SHP77 (cell line): ENCODE results near the gene TTBK1.

ENCODE experiments used
- DNase-seq, 2 experiments: peaks; one replicate each; lab custom pipeline; 2025; lab: John Stamatoyannopoulos, UW

The TTBK1 gene

DNA sequence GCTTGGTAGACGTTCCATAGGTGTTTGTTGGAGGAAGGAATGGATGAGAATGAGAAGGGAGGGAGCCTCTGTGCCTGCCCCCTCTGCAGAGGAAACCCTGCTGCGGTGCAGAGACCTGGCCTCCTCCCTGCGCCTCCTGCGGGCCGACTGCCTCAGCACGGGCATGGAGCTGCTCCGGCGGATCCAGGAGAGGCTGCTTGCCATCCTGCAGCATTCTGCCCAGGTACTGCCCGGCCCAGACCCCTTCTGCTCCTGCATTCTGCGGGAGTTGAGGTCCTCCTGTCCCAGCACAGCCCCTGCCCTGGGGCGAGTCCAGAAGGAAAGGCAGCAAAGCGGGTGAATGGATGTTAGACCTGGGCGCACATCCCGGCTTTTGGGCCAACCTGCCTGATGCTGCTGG lies 20.1 kb upstream of the TTBK1 start:
- no peak for DNase-seq

DNA sequence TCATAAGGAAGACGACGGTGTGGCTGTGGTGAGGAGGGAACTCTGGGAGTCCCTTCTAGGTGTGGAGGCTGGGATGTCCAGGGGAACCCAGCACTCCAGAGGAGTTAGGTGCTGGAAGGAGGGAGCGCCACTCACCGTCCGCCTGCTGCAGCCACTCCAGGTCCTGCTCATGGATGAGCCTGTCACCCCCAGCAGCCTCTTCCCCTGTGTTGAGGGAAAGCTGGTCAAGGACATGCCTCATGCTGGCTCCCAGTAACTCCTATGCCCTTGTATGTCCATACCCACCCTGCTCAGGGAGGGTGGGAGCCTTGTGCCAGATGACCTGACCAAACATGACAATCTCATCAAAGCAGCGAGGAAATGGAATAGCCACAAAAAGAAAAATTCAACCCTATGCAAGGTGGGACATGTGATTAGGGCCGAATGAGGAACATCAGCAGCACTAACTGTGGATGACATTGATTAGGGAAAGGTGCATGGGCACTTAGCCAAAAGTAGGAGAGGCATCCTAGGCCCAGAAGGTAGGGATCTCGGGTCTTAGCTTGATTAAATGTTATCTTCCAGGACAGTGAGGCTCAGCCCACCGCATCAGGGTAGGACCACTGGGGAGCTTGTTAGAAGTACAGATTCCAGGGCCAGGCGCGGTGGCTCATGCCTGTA lies 17.0 kb upstream of the TTBK1 start:
- DNase-seq: no peak

- peak; percentile 33 to 58 for DNase-seq
These were observed 14.1 kb upstream of the TTBK1 start, which contains the start of gene DNPH1 for GRCh38 chr6:43228951-43229802. DNPH1 (minus strand) TSS chr6:43229481; CDS start chr6:43229456, 25 bp downstream.

DNA sequence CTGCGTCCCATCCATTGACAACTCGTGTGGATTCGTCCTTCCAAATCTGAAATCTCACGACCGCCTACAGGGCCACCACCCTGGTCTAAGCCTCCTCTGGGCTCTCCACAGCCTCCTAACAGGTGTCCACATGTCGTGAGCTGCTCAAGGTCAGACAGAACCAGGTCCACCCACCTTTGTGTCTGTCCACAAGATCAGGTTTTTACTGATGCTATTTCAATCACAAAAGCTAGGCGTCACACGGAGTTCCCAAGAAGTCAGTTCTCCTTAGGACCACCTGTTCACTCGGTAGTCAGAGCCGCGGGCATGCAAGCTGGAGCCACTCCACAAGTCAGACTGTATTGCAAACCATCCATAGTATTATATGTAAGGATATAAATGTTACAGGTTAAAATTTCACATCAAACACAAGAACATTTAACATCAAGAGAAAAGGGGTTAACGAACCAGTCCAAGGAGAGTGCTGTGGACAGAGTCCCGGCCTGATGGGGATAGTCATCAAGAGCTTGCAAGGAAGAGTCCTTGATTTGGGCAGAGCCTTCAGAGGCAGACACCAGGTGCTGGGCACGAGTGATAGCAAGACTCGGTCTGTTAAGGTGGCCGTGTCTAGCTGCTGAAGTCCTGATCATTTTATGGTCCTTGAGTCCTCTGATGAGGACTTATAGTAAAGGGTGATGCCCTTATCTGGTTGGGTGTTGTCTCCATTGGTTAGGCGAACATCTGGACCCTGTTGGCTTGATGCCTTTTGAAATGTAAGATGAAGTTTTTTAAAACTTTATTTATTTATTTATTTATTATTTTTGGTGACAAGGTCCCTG lies 13.3 kb upstream of the TTBK1 start:
- no peak for DNase-seq

DNA sequence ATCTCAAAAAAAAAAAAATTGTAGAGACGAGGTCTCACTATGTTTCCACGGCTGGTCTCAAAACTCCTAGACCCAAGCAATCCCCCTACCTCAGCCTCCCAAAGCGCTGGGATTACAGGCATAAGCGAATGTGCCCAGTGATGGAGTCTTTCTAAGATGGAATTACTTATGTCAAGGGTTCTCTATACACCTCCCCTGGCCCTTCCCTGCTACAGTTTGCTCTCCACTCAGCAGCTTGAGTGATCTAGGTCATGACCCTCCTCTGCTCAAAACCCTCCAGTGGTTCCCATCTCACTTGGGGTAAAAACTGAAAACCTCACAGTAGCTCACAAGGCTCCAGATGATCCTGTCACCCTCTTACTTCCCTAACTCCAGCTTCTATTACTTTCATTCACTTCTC lies 12.2 kb upstream of the TTBK1 start:
- DNase-seq: no peak

DNA sequence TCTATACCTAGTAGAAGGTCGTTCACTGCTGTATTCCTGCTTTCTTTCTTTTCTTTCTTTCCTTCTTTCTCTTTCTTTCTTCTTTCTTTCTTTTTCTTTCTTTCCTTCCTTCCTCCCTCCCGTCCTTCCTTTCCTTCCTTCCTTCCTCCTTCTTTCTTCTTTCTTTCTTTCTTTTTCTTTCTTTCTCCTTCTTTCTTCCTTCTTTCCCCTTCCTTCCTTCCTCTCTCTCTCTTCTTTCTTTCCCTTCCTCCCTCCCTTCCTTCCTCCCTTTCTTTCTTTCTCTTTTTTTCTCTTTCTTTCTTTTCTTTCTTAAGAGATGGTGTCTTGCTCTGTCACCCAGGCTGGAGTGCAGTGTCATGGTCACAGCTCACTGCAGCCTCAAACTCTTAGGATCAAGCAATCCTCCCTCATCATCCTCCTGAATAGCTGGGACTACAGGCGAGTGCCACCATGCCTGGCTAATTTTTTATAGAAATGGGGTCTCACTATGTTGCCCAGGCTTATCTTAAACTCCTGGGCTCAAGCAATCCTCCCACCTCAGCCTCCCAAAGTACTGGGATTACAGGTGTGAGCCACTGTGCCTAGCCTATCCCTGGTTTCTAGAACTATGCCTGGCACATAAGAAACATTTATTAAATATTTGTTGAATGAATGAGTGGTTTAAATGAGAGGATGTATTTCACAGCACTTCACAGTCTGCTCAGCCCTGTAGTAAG lies 11.4 kb upstream of the TTBK1 start:
- no peak for DNase-seq

GRCh38 chr6:43235841-43236240 lies 7.4 kb upstream of the TTBK1 start:
- no peak for DNase-seq

GRCh38 chr6:43239054-43239453 lies 4.2 kb upstream of the TTBK1 start:
- no peak for DNase-seq

DNA sequence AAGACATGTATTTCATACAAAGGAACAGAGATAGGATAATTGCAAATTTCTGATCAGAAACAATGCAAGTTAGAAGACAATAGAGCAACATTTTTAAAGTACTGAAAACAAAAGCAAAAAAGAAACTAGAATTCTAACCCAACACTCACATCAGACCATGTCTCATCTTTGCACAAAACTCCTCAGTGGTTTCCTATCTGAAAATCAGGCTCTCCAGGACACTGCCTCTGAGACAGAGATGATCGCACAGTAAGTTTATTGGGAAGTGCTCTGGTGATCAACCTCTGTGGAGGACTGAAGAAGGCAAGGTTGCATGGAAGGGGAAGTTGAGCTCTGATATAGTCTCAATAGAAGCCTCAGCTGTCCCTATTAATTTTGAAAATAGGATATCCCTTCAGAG lies 2.3 kb upstream of the TTBK1 start:
- no peak for DNase-seq

DNA sequence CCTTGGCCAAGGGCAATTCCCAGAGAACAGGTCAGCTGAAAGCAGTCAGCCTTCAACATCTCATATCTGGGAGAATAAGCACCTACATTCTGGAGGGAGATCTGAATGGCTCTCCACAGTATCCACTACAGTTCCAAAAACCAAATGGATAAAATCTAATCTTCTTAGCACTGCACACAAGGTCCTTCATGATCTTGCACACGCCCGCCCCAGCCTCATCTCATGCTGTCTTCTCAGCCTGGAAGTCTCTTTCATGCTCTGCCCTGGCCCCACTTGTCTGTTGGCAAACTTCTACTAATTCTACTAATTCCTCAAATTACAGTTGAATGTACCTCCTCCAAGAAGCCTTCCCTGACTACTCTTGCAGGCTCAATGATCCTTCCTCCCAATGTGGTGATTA lies 1.8 kb upstream of the TTBK1 start:
- DNase-seq: no peak

- no peak for DNase-seq
These were observed 512 bp downstream of the TTBK1 start for GRCh38 chr6:43243664-43244321.

- DNase-seq: peak; percentile 92 to 94
These were observed 3.2 kb downstream of the TTBK1 start for GRCh38 chr6:43246301-43247113.

GRCh38 chr6:43247114-43247999 lies 4.1 kb downstream of the TTBK1 start:
- DNase-seq: peak; percentile 92 to 94

- no peak for DNase-seq
These were observed 4.8 kb downstream of the TTBK1 start for GRCh38 chr6:43248101-43248500.

GRCh38 chr6:43248791-43249190 lies 5.5 kb downstream of the TTBK1 start:
- no peak for DNase-seq

- no peak for DNase-seq
These were observed 7.7 kb downstream of the TTBK1 start for GRCh38 chr6:43250992-43251373.

DNA sequence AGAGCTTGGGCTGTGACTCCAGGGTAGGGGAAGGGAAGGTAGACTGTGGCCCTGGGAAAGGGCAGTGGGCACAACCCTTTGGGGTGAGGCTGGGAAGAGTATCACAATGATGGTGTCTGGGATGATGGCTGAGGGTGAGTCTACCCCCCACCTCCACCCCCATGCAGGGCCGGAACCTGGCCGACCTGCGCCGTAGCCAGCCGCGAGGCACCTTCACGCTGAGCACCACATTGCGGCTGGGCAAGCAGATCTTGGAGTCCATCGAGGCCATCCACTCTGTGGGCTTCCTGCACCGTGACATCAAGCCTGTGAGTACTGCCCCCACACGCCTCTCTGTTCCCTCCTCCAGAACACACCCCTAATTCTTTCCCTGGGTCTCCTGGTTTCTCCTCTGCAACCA lies 10.1 kb downstream of the TTBK1 start:
- DNase-seq: no peak

- no peak for DNase-seq
These were observed 11.0 kb downstream of the TTBK1 start for GRCh38 chr6:43254138-43254817.

- DNase-seq: no peak
These were observed 11.6 kb downstream of the TTBK1 start for GRCh38 chr6:43254846-43255245.
